Hindlimb muscle (tissue), 1 donor: ENCODE data around the gene WDR86. TPM values are rescaled to one million over a fixed set of nuclear protein-coding genes. Genes with fewer than 3 reads are reported as not detected.

Experiments
- DNase-seq: peaks from one replicate; pipeline ENCODE4 v3.0.0-alpha.2; 2013
- polyA plus RNA-seq: library from polyadenylated mRNA; unstranded; fragments of 120-200 nt; gene quantifications from one replicate; pipeline ENCODE4 v1.2.1, GENCODE V29; 2013; ENCODE audit not compliant: insufficient read length

WDR86 gene, protein sequence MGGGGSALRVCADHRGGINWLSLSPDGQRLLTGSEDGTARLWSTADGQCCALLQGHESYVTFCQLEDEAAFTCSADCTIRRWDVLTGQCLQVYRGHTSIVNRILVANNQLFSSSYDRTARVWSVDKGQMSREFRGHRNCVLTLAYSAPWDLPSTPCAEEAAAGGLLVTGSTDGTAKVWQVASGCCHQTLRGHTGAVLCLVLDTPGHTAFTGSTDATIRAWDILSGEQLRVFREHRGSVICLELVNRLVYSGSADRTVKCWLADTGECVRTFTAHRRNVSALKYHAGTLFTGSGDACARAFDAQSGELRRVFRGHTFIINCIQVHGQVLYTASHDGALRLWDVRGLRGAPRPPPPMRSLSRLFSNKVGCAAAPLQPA
- 9.8 TPM for polyA plus RNA-seq

DNA sequence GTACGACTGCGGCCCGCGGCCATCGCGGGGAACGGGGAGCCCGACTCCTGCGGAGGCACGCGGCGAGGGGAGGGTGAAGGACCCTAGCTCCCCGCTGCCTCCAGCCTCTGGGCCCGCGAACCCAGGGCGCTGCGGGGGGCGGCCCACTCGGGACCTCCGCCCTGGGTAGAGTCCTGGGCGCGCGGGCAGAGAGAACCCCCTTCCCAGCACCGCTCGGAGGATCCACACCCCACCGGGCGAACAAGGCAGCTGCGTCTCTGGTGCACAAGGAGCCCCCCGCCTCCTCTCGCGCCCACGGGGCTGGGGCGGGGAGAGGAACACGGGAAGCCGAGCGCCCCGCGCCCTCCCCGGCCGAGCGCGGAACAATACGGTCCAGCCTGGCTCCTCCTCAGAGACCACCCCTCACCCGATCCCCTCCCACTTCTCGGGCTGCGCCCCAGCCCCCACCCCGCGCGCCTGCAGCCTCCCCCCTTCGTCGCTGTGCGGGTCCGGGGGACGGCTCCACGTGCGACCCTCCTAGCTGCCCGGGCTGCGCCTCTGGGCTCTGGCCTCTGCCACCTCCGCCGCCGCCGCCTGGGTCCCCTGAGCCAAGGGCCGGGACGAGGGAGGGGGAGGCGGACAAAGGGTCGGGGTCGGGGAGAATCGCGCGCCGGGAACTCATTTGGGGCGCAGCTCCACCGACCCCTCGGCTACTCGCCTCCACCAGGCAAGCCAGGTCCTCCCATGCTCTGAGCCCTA, at the start of gene WDR86:
TSS of gene WDR86 (minus strand) at position 372 of the 738 bp plus-strand sequence. CDS start 449 bp downstream, outside the sequence.
- no peak for DNase-seq

DNA sequence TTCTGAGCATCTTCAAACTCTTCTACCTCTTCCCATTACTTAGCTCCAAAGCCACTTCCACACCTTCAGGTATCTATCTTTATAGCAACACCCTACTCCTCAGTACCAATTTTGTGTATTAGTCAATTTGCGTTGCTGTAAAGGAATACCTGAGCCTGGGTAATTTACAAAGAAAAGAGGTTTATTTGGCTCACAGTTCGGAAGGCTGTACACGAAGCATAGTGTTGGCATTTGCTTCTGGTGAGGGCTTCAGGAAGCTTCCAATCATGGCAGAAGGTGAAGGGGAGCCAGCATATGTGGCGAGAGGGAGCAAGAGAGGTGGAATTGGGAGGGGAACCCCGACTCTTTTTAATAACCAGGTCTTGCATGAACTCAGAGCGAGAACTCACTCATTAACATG, 47.7 kb upstream of the WDR86 start:
- DNase-seq = no peak

DNA sequence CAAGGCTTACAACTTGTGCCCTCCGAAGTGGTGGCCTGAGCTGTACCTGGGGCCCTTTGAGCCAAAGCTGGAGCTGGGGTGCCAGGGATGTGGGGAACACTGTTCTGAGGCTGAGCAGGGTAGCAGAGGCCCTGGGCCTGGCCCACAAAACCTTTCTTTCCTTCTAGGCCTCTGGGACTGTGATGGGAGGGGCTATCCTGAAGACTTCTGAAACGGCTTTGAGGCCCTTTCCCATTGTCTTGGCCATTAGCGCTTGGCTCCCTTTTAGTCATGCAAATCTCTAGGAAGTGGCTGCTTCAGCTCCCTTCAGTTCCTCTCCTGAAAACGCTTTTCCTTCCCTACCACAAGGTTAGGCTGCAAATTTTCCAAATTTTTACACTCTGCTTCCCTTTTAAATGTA, 46.9 kb upstream of the WDR86 start:
- no peak for DNase-seq

DNA sequence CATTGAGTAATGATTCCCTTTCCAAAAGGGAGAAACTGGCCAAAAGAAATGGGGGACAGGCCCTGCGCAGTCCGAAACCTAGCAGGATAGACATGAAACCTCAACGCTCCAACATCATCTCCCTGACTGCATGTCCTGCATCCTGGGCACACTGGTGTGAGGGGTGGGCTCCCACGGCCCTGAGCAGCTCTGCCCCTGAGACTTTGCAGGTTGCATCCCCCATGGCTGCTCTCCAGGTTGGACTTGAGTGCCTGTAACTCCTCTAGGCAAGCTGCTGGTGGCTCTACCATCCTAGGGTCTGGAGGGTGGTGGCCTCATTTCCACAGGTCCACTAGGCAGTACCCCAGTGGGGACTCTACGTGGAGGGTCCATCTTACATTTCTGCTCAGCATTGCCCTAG, 46.4 kb upstream of the WDR86 start:
- no peak for DNase-seq

DNA sequence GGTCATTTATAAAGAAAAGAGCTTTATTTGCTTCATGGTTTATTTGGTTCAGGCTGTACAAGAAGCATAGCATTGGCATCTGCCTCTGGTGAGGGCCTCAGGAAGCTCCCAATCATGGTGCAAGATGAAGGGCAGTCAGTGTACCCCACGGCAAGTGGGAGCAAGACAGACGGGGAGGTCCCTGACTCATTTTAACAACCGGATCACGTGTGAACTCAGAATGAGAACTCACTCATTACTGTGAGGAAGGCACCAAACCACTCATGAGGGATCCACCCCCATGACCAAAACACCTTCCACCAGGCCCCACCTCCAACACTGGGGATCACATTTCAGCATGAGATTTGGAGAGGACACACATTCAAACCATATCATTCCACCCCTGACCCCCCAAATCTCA, 45.9 kb upstream of the WDR86 start:
- no peak for DNase-seq

DNA sequence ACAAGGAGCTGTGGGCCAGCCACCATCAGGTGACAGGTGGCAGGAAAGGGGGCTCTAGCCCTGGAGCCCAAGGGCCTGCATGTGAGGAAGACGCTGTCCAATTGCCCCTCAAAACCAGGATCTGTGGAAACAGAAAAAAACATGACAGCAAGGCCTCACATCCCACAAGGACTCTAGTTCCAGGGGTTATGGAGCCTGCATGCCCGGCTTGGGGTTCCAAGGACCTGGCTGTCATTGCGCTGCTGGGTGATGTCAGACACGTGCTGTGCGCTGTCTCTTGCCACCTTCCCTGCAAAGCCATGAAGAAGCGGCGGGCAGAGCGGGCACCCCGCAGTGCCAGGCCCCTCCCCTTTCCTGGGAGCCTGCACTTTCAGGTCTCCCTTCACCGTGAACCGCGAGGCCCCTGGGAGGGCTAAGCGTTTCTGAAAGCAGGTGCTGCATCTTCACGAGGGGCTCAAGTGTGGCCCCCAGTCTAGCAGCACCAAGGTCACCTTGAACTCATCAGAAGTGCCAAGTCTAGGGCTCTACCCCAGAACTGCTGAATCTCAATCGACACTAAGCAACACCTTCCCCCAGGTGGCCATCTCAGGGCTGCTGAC, 45.2 kb upstream of the WDR86 start:
- no peak for DNase-seq

DNA sequence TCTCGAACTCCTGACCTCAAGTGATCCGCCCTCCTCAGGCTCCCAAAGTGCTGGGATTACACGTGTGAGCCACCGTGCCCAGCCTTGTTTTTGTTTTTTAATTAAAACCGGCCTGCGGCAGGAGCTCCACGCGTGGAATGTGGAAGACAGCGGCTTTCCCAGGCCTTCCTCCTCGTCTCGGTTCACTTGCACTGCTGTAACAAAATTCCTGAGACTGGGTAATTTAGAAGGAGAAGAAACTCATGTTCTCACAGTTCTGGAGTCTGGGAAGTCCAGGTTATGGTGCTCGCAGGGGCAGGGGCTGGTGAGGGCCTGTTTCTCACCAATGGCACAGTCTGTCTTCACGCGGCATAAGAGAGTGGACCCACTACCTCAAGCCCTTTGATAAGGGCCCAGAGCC, 44.5 kb upstream of the WDR86 start:
- no peak for DNase-seq

DNA sequence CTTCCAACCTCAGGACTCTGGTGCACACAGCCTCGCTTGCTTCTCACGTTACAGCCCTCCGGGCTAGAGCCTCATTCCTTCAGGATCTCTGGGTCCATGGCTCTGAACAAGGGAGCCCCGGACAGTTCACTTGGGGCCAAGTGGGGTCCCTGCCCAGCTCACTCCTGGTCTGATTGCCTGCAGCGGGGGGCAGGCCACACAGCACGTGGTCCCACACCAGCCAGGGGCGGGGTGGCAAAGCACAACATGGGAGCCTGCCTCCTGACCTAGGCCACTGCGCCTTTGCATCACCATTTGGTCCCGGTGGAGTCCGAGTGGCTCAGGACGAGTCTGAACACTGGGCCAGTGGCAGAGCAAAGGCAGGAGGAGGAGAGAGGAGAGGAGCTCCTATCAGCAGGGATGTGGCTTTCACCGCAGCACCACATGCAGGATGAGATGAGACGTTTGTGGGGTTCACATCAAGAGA, 43.5 kb upstream of the WDR86 start:
- no peak for DNase-seq

DNA sequence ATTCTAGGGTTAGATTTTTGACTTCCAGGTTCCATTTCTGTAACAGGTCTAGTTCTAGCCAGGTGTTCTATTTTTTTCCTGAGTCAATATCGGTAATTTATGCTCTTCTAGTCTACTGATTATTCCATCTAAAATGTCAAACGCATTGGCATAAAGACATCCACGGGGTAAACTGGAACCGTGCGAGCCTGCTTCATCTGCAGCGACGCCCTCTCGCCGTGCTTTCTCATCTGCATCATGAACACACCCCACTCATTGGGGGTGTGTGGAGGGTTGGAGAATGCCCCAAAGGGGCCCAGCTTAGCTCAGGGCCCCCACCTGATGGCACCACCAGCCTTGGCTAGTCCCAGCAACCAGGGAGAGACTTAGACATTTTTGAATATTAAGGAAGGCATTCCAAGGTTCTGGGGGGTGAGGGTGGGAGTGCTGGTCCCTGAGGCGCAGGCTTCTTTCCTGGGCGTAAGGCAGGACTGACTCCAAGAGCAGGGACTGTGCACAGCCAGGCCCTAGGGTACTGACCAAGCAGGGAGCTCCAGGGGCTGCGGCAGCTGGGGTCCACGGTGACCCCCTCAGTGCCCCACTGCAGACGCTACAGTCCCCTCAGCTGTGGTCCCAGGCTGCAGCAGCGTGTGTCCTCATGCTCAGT, 43.0 kb upstream of the WDR86 start:
- no peak for DNase-seq

DNA sequence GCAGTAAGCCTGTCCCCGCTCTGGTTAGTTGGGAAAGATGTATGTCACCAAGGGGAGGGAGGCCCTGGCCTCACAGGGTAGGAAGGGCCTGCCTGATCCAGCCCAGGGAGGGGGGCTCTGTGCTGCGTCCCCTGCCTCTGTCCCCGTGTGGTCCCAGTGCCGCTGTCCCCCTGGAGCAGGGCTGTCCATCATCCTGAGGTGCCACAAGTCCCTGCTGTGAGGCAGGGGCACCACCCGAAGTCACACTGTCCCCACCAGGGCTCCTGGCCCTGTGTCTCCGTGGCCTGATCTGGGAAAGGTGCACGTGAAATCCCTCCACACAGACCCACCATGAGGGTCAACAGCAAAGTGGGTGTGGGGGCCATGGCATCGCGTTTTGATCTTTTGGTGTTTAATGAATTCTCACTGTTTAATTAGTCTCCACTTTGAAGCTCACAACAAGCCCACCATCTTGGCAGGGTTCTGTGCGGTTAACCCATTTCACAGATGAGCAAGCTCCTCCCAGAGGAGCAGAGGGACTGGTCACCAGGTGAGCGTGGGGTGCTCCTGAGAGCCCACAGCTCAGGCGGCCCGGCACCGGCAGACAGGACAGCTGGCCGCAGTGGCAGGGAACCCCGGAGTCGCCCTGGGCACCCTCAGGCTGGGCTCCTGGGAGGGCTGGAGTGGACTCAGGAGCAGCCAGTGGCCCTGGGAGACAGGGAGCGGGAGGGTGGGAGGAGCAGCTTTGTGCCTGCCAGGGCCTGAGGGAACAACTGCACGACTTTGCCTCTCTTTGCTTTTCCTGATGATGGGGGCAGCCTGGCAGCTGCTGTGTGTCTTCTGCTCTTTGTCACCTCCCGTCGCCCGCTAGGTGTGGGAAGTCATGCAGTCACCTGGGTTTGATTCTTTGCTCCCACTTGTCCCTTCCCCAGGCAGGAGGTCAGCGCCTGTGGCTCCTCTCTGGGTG, 42.1 kb upstream of the WDR86 start:
- no peak for DNase-seq

DNA sequence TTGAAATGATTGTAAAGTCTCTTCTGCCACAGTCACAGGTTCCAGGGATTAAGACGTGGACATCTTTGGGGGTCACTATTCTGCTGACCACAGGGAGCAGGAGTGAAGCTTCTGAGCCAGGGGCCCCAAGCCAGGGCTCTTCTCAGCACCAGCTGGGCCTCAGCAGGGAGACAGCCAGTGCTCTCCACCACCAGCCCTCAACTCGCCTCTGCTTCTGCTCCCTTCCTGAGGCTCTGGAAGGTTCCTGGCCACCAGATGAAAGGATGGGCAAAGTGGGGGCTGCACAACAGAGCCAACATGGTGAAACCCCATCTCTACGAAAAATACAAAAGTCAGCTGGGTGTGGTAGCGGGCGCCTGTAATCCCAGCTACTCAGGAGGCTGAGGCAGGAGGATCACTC, 41.3 kb upstream of the WDR86 start:
- no peak for DNase-seq

DNA sequence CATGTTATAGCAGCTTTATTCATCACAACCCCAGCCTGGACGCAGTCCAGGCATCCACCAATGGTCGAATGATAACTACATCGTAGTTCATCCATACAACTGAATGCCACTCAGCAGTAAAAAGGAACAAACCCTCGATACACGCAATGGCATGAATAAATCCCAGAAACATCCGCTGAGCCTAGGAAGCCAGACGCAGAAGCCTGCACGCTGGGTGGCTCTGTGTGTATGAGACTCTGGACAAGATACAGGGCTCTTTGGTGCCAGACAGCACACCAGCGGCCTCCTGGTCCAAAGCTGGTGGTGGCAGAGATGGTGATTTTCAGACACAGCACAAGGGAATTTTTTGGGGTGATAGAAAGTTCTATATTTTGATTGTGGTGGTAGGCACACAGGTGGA, 40.2 kb upstream of the WDR86 start:
- no peak for DNase-seq

DNA sequence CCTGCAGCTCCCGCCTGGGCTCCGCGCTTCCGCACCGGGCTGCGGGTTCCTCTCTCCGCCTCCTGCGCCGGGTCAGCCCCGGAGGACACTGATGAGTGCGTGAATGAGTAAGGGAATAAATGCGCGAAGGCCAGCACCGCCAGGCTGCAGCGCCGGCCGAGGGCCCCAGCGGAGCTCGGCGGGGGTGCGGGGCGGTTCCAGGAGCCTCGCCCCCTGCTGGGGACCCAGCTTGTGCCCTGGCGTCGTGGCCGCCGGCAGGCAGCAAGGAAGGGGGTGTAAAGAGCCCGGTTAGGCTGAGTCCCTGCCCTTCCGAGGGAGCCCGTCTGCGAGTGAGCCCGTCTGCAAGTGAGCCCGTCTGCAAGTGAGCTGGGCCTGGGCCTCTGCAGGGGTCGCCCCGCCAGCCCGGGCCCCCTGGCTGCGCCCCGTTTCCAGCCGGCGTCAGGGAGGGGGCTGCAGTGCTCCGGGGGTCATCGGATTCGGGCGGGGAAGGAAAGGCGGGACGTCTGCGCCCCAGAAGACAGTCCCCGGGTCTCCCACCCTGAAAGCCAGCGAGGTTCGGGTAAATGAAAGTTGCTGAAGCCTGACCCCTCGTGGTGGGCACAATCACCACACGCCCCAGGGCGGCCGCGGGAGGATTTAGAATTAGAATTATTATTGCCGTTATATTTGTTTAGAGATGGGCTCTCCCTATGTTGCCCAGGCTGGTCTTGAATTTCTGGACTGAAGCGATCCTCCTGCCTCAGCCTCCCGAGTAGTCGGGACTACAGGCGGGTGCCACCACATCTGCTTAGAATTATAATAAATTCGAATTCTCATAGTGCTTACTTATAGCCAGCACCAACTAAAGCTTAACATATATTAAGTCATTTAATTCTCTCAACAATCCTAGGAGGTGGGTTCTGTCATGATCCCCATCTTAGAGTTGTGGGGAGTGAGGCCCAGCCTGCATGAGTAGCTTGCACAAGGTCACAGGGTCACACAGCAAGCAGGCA, 38.7 kb upstream of the WDR86 start:
- peak; percentile 73 for DNase-seq

DNA sequence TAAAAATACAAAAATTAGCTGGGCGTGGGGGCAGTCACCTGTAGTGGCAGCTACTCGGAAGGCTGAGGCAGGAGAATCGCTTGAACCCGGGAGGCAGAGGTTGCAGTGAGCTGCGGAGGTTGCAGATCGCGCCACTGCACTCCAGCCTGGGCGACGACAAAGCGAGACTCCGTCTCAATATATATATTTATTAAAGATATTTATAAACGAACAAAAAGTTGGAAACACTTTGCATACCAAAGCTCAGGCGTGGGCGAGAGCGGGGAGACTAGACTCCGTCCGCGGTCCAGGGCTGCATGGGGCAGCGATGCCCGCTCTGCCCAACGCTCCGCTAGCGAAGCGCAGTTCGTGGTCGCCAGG, 38.0 kb upstream of the WDR86 start:
- no peak for DNase-seq

DNA sequence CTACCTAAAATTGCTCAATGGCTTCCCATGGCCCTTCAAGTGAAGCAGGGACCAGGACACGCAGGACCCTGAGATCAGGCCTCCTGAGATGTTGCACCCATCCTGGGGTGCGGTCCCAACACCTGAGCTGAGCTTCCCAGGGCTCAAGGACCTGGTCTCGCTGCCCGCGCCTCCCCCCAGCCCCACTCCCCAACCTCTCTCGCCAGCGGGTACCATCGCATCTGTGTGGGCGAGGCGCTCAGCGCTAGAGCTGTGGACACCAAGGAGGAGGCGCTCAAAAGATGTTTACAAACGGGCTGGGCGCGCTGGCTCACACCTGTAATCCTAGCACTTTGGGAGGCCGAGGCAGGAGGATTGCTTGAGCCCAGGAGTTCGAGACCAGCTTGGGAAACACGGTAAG, 37.5 kb upstream of the WDR86 start:
- no peak for DNase-seq

DNA sequence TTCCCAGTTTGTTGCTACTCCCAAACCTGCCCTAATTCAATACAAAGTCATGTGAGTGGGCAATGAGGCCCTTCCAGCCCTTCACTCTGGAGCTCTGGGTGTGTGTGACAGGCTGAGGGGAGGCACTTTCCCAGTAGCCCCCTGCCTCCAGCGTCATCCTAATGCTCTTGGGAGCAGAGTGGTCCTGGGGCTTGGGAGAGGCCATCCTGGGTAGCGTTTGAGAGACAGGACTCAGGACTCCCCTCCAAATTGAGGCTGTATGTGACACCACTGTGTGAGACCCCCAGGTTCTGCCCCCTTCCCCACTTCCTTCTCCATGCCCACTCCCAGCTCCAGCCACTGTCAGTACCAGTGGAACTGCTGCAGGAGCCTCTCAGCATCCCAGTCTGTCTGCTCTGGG, 36.6 kb upstream of the WDR86 start:
- no peak for DNase-seq

DNA sequence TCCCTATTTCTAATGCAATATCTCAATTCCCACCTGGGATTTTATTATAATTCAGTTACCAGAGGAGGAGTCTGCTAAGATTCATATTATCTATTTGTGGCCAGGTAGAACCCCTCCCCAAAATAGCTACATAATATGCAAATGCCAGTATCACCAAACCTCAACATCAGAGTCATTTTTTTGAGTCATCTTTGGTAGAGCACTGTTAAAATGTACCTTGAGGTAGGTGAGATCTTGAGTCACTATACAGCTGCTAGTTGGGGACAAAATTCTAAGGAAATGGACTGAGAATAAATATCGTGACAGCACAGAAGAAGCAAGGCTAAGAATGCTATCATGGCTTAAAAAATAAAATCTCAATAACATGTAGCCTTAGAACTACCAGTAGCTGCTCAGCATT, 34.8 kb upstream of the WDR86 start:
- no peak for DNase-seq

DNA sequence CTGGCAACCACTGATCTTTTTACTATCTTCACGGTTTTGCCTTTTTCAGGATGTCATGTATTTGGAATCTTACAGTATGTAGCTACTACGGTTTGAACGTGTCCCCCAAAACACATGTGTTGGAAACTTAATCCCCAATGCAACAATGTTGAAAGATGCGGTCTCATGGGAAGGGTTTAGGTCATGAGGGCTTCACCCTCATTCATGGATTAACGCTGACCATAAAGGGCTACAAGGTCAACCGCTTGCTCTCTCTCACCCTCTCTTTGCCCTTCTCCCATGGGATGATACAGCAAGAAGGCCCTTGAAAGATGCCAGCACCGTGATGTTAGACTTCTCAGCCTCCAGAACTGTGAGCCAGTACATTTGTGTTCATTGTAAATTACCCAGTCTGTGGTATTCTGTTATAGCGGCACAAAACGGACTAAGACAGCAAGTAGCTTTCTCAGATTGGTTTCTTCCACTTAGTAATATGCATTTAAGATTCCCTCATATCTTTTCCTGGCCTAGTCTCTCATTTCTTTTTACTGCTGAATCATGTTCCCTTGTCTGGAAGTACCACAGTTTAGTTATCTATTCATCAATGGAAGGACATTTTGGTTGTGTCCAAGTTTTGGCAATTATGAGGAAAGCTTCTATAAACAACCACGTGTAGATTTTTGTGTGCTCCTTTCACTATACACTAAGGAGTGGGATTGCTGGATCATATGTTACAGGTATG, 33.1 kb upstream of the WDR86 start:
- DNase-seq = no peak

DNA sequence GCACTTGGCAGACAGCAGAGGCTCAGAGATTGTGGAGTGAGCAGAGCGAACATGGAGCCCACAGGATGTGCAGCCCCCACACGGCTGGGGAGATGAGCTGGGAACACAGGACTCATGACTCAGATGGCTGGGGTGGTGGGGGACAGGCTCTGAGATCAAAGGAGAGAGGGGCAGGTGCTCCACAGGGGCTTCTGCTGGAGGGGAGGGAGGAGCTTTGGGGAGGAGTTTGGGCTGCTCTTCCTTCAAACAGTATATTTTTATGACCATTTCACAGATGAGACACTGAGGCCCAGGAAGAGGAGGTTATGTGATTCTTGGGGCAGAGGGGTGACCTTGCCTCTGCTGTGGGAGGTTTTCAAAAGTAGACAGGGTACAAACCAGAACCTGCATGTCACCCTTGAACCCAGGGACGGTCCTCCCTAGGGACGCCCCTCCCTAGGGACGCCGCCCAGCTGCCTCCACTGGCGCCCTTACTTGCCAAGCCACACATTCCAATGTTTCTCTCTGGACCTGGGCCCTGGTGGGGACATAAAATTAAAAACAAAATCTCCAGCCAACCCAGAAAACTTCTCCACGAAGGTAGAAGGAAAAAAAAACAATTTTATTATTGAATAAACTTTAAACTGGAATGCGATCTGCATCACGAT, 31.1 kb upstream of the WDR86 start:
- DNase-seq = no peak
